HL-60 (cell line): ENCODE data around the gene ELL2.

Source experiments
- DNase-seq, 2 experiments: peaks; one replicate each; pipeline ENCODE4 v3.0.0-alpha.2; 2010 to 2020; ENCODE audit warnings: low read depth in 1 of 2, low spot score in 1 of 2
- H3K27ac ChIP-seq: fragments of 250-450 bp; sonication (Bioruptor Pico); replicated peaks from 2 replicates; pipeline ENCODE4 v1.5.1; 2020; ENCODE audit warnings: mild to moderate bottlenecking, moderate library complexity
- H3K27me3 ChIP-seq: fragments of 250-450 bp; sonication (Bioruptor Pico); 2 replicates; pipeline ENCODE4 v1.5.1; 2021; ENCODE audit warnings: mild to moderate bottlenecking, moderate library complexity; ENCODE audit not compliant: insufficient read depth, poor library complexity, severe bottlenecking
- H3K4me3 ChIP-seq: replicated peaks from 2 replicates; pipeline ENCODE4 v1.5.1; 2011; ENCODE audit warnings: mild to moderate bottlenecking, control low read depth, low read length; ENCODE audit not compliant: insufficient read depth
- CTCF ChIP-seq: IDR thresholded peaks from one replicate; pipeline ENCODE4 v1.5.1; 2011; ENCODE audit warnings: low read length, control low read depth, inconsistent platforms; ENCODE audit not compliant: insufficient read depth
- GABPA ChIP-seq: IDR thresholded peaks from 2 replicates; pipeline ENCODE4 v1.6.1; 2012; ENCODE audit warnings: low read depth
- POLR2AphosphoS5 ChIP-seq: IDR thresholded peaks from 2 replicates; pipeline ENCODE4 v1.6.1; 2012; ENCODE audit warnings: low read depth
- REST ChIP-seq: IDR thresholded peaks from 2 replicates; pipeline ENCODE4 v1.6.1; 2012; ENCODE audit warnings: low read depth; ENCODE audit not compliant: insufficient replicate concordance
- SPI1 ChIP-seq: IDR thresholded peaks from 2 replicates; pipeline ENCODE4 v1.6.1; 2012; ENCODE audit warnings: low read depth, mild to moderate bottlenecking, borderline replicate concordance

Gene ELL2

GRCh38 chr5:95917207-95917606, 44.4 kb downstream of the ELL2 start:
- Histone ChIP-seq H3K27me3 (no peaks in the 10 kb centered on the region), H3K27ac (peak overlapping the region; percentile 58), H3K4me3 (no peak overlapping the region)
- TF ChIP-seq REST (no peak), CTCF (no peak), GABPA (no peak), SPI1 (no peak), POLR2AphosphoS5 (no peak)
- no peak for DNase-seq

GRCh38 chr5:95916687-95917085, 45.0 kb downstream of the ELL2 start:
- no peak for DNase-seq
- H3K27ac ChIP-seq = peak overlapping the region; percentile 58
- TF ChIP-seq REST (no peak), SPI1 (no peak), POLR2AphosphoS5 (no peak), CTCF (no peak)

GRCh38 chr5:95915999-95916686, 45.5 kb downstream of the ELL2 start:
- Histone ChIP-seq H3K4me3 (no peak overlapping the region), H3K27me3 (no peaks in the 10 kb centered on the region), H3K27ac (peak overlapping the region; percentile 58)
- TF ChIP-seq REST = no peak
- TF ChIP-seq SPI1 = peak; percentile 52; the same call in 1 of the 2 replicates
- DNase-seq = peak in 1 of 2 experiments; percentile 25

More at GRCh38 chr5:95916687-95917085, 45.0 kb downstream of the ELL2 start:
- Histone ChIP-seq H3K4me3 (no peak overlapping the region), H3K27me3 (no peaks in the 10 kb centered on the region)

GRCh38 chr5:95913663-95914062, 48.0 kb downstream of the ELL2 start:
- Histone ChIP-seq H3K27me3 (no peaks in the 10 kb centered on the region), H3K27ac (no peak overlapping the region), H3K4me3 (no peak overlapping the region)
- DNase-seq = no peak
- no peak for TF ChIP-seq CTCF
- TF ChIP-seq REST = no peak
